HG02884 (cell line): Measurements from ENCODE around the gene RCOR3.
"Not testable (repeated sequence)": the region's sequence is repeated elsewhere in the genome, so short reads cannot be mapped to it uniquely, and the experiment has no call there.

Experiments used
- ATAC-seq: cut with Tn5 transposase; IDR thresholded peaks from one replicate; pipeline ENCODE4 v1.9.1; 2021; ENCODE audit warnings: mild to moderate bottlenecking, moderate library complexity; ENCODE audit not compliant: unreplicated experiment

RCOR3 gene

DNA sequence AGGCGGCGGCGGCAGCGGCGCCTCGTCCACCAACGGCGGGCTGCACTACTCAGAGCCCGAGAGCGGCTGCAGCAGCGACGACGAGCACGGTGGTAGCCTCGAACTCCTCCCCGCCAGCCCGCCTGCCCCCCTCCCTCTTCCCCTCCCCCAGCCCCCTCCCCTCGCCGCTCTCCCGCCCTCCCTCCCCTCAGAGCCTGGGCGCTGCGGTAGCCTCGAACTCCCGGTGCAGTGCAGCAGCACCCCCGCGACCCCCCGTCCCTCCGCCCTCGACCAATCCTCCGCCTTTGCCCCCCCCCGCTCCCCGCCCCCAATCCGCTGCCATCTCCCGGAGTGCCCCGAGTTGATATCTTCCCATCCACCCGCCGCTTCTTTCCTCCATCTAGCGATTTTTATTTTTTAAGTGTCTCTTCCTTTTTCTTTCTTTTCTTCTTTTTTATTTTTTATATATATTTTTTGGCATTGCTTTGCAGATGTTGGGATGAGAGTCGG lies 516 bp downstream of the RCOR3 start:
- ATAC-seq: peak; percentile 0

DNA sequence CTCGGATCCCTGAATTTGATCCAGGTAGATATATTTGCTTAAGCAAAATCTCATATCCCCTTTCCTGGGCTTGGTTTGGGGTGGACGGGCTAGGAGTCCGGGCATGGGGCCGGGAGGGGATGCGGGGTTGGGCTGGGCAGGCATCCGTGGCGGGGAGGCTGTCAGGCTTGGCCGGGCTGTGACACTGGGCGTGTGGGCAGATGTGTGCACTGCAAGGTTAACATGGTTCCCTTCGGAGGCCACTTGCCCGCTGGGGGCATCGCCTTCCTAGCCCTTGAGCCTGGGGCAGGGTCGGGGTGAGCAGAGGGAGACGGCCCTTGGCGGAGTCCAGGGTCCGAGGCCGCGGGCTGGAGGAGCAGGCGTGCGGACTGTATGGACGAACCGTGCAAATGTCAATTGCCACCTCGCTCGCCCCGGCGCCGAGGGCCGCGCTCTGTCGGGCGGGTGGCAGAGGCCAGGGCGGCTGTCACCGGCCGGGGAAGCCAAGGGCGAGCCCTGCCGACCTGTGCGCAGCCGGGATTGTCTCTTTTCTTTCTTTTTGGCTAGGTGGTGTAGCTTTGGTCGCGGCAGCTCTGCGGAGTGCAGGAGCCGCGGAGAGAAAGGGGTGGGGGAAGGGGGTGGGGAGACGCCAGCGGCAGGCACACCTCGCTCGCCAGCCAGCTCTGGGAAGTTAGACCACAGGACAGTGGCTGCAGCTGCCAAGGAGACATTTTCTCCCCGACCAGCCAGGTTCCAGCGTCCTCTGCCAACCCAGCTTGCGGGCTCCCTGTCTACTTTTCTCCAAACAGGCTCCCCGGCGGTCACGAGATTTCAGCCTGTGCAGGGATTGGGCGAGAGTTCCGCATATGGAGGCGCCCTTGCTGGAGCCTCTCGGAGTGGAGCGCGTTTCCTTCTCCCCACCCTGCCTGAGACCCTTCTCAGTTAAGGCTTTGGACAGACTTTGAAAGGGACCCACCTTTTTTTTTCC lies 1.3 kb downstream of the RCOR3 start:
- peak; percentile 29 for ATAC-seq

DNA sequence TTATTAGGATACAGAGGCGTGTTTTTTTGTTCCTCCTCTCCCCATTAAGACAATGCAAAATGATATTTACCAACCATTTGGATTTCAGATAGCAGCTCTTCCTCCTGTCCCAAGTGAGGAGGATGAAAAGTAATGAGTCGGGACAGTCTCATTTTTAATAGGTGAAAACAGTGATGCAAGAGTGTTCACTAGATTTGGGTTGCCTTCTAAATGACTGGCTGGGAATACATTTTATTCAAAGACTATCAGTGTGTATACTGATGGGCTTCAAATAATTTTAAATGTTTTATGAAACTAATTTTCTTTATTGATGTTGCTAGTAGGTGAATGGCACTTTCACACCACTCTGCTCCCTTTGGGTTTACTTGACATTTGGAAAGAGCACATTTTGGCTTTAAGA lies 2.1 kb downstream of the RCOR3 start:
- no peak for ATAC-seq

DNA sequence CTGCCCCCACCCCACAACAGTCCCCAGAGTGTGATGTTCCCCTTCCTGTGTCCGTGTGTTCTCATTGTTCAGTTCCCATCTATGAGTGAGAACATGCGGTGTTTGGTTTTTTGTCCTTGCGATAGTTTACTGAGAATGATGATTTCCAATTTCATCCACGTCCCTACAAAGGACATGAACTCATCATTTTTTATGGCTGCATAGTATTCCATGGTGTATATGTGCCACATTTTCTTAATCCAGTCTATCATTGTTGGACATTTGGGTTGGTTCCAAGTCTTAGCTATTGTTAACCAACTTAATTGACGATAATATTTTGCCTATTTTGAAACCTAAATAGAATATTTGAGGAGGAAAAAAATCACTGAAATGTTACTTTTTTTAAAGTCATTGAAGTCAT lies 3.9 kb downstream of the RCOR3 start:
- not testable (repeated sequence) for ATAC-seq

DNA sequence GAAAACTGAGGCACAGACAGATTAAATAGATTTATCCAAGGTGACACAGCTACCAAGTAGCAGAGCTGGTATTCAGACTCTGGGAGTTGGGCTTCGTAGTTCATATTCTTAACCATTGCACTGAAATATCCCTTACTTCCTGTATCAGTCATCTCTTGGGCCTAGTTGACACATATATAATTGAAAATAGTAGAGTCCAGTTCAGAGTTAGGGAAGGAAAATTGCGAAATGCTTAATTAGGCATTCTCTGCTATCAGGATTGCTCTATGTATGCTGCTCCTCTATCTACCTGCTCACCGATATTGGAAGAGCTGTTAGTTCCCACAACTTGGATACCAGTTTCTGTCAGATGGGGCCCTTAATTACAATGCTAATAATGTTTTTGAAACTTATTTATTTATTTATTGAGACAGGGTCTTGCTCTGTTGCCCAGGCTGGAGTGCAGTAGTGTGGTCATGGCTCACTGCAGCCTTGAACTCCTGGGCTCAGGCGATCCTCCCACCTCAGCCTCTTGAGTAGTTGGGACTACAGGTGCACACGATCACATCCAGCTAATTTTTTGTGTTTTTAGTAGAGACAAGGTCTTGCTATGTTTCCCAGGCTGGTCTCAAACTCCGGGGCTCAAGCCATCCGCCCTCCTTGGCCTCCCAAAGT lies 8.2 kb downstream of the RCOR3 start:
- ATAC-seq: no peak

DNA sequence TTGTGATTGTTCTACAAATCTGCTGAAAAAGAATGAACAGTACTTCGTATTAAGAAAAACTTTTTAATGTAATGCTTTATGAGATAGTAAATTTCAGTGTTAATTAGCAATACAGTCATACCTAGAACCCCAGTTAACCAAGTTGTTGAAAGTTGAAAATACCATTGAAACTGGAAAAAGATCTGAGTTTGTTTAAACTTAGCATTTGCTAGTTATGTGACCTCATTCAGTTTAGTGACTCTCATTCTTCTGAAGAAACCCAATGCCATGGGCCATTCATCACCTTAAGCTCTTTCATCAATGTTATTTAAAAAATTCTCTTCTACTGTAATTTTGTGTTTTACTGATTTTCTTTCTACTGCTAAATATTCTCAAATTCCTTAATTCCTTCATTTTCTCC lies 20.2 kb downstream of the RCOR3 start:
- ATAC-seq: no peak

DNA sequence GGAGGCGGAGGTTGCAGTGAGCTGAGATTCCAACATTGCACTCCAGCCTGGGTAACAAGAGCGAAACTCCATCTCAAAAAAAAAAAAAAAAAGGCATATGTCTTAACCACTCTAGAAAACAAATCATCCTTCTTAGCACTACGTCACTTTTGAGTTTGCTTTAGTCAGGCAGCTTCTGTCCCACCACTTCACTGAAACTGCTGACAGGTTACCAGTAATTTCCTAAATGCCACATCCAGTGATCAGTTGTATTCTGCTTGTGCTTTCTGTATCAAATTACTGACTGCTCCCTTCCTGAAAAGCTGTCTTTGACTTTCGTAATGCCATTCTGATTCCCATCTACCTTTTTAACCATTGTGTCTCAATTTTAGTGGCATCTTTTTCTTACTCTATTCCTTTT lies 21.7 kb downstream of the RCOR3 start:
- no peak for ATAC-seq

DNA sequence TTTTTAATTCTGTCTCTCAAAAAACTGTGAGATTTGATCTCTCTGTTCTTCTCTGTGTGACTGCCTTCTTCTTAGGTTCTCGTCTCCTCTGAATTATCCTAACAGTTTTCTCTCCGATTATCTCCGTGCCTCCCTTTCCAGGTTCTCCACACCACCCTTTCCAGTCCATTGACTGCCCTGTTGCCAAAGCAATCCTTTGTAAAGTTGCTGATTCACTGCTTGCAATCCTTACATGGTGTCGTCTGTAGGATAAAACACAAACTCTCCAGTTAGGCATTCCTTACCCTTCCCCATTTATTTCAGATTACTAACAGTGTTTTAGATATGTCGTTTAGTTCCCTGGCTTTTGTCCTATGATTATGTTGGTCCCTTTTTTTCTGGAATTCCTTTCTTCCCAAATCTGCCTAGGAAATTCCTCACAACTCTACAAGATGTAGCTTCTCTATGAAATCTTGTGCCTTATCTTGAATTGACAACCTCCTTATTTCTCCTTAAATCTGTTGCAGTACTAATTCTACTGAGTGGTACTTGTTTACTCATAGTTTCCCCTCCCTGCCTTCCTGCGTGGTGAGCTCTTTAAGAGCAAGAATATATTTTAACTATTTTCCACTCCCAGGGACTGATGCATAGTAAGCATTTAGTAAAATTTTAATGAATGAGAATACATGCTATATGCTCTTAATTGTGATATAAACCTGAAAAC lies 22.3 kb downstream of the RCOR3 start:
- no peak for ATAC-seq

DNA sequence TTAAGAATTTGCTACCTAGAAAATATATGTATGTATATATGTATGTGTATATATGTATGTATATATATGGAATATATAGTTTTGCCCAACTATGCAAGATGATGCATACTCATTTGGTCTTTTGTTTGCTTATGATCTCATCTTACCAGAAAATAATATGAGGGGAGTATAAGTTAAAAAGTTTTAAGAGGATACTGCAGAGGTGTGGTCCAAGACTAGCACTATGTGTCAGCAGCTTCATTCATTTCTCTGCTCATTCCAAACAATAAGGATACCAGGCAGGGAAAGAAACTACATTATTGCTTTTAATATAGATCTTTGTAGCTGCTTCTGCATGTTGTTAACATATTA lies 22.8 kb downstream of the RCOR3 start:
- ATAC-seq: no peak

DNA sequence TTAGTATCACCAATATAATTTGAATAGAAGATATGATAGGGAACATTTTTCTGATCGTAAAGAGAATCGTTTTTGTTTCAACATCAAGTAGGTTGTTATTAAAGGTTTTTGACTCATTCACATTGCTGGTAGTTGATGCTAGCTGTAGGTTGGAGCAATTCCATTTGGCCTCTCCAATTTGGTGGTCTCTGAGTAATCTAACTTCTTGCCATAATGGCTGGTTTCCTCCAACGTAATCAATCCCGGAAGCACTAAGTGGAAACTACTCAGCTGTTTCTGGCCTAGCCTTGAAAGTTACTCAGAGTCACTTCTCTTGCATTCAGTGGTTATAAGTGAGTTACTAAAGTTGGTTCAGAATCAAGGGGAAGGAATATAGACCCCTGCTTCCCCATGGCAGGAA lies 26.0 kb downstream of the RCOR3 start:
- no peak for ATAC-seq

DNA sequence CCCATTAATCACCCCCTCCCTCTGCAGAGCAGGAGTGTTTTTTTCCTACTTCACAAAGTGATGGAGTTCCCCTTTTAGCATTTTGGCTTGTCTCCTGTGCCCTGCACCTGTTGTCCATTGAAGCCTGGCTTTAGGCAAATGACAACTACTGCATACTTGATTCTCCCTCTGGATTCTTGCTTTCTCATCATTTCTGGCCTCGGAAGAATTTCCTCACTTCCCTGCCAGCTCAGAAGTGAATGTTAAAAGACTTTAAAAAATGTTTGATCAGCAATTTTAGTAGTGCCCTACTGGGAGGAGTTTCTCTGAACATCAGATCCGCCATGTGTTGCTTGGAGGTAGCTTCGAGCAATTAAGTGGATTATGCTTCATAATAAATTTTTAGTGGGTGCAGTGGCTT lies 28.1 kb downstream of the RCOR3 start:
- no peak for ATAC-seq

DNA sequence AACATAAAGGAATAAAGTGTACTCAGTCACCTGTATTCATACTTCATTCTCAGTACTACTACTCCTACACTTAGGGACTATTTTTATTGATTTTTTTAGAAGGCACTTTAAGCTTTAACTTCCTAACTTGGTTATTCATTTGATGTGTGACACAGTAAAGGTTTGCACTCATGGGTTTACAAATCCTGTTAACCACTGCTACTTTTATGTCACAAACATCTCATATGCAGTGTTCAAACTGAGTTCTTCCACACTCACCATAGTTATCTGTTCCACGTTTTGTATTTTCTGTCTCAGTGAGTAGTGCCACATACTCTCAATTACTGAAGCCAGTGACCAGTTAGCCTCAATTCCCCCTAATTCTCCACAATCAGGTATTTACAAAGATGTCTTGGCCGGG lies 33.2 kb downstream of the RCOR3 start:
- ATAC-seq: no peak

DNA sequence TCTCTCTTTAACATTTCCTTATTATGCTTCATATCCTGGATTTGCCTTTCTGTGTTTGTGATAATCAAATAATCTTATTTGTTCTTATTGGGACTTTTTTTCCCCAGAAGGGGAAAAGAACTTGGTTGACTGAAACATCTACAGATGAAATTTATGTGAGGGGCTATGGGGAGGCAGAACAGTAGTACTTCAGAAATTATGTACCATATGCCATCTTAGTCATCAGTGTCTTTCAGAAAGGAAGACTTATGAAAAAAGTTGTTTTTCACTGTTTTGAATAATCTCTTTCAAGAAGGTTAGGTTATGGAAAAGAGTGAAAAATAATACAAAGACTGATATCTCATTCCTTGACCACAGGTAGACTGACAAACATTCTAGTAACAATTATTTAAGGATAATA lies 37.2 kb downstream of the RCOR3 start:
- ATAC-seq: no peak

DNA sequence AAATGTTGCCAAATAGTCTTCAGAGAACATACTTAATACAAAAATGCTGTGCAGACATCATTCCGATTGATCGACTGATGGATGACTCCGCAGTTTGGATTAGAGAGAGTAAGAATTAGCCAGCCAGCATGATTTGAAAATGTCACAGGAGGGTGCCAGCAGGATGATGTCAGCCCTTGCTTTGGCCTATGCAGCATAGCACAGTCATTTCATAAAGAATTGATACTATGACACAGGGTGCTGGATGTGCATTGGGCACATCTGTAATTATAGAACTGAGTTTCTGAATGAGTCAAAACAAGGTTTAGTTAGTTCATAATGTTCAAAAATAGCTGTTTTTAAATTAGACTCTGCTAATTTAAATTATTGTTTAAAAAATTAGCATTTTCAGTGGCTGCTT lies 45.9 kb downstream of the RCOR3 start:
- peak; percentile 96 for ATAC-seq

DNA sequence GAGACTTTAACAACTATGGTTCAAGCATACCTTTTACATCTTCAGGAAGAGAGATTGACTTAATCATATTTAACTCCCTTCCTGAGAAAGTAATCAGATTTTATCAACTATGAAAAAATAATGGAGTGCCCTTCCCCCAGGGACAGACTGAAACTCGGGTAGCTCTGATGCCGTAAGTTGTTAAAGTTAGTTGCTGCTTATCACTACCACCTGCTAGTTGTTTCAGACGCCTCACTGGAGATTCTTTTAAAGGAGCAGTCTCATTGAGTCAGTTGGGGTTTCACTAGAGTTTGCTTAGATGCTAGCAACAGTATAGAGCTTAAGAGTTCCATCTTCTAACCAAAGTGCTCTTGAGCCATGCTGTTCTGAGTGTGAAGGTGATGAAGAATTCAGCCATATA lies 50.5 kb downstream of the RCOR3 start:
- no peak for ATAC-seq

DNA sequence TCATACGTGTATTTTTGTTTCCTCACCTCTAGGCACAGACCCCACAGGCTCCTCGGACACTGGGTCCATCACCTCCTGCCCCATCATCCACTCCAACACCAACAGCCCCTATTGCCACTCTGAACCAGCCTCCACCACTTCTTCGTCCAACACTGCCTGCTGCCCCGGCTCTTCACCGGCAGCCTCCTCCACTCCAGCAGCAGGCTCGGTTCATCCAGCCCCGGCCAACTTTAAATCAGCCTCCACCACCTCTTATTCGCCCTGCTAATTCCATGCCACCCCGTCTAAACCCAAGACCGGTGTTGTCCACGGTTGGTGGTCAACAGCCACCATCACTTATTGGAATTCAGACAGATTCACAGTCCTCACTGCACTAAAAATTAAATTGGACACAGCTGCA lies 54.2 kb downstream of the RCOR3 start:
- ATAC-seq: no peak

DNA sequence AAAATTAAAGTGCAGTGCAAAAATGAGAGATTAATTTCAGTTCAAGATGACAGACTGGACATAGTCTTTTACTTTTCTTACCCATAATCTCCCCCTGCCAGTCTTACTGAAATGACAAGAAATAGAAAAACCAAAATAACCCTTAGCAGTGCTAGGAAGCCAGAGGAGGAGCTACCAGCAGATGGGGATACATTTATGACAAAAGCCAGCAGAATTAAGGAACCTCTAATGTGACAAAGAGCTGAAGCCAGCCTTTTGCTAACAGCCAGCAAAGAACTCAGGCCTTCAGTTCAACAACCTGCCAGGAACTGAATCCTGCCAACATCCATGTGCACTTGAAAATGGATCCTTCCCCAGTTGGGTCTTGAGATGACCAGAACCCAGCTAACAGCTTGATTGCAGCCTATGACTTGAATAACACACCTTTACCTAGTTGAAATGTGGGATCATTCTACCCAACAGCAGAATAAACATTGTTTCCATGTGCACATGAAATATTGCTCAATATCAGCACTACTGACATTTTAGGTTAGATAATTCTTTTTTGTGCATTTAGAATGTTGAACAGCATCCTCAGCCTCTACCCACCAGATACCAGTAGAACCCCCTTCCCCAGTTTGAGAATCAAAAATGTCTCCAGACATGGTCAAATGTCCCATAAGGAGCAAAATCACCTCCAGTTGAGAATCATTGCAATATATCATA lies 59.6 kb downstream of the RCOR3 start:
- ATAC-seq: no peak

DNA sequence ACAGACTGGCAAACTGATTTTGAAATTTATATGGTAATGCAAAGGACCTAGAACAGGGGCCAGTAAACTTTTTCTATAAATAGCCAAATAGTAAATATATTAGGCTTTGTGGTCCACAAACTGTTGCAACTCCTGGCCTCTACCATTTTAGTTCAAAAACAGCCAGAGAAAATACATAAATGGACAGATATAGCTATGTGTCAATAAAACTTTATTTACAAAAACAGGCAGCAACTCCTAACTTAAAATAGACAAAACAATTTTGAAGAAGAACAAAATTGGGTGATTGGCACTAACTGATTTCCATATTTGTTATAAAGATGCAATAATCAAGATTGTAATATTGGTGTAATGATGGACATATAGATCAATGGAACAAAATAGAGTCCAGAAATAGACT lies 60.7 kb downstream of the RCOR3 start:
- ATAC-seq: no peak

DNA sequence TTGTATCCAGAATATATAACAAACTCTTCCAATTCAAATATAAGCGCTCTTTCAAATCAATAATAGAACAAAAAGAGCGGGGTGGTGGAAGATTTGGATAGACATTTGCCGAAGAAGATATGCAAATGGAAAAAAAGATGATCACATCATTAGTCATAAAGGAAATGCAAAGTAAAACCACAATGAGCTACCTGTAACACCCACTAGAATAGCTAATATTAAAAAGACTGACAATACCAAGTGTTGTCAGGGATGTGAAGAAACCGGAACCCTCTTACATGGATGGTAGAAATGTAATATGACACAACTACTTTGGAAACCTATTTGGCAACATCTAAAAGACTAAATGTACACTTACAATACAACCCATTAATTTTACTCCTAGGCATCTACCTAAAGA lies 61.8 kb downstream of the RCOR3 start:
- ATAC-seq: no peak

DNA sequence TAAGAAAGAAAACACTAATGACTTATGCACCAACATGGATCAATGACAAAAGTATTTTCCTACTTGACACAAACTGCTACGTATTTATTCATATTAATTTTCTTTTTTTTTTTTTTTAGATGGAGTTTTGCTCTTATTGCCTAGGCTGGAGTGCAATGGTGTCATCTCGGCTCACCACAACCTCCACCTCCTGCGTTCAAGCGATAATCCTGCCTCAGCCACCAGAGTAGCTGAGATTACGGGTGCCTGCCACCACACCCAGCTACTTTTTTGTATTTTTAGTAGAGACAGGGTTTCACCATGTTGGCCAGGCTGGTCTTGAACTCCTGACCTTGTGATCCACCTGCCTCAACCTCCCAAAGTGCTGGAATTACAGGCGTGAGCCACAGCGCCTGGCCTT lies 62.5 kb downstream of the RCOR3 start:
- not testable (repeated sequence) for ATAC-seq
